NCI-H1048 (cell line): ENCODE results near the gene TMCO1.
"Not testable (repeated sequence)": the region's sequence is repeated elsewhere in the genome, so short reads cannot be mapped to it uniquely, and the experiment has no call there.

ENCODE experiments used
- DNase-seq: peaks from one replicate; lab custom pipeline; 2025; lab: John Stamatoyannopoulos, UW

The TMCO1 gene

GRCh38 chr1:165686971-165687433 is 81.7 kb downstream of the TMCO1 start:
- DNase-seq = no peak

- no peak for DNase-seq
These were observed 82.3 kb downstream of the TMCO1 start for GRCh38 chr1:165686121-165686970.

GRCh38 chr1:165683848-165684485 is 84.7 kb downstream of the TMCO1 start:
- DNase-seq = no peak

GRCh38 chr1:165680773-165681172 is 87.9 kb downstream of the TMCO1 start:
- not testable (repeated sequence) for DNase-seq

GRCh38 chr1:165680303-165680702 is 88.4 kb downstream of the TMCO1 start:
- DNase-seq = no peak

- no peak for DNase-seq
These were observed 89.2 kb downstream of the TMCO1 start for GRCh38 chr1:165679282-165680036.

GRCh38 chr1:165678509-165678908 is 90.2 kb downstream of the TMCO1 start:
- DNase-seq = no peak
